Mesothelial cell of epicardium (in vitro differentiated cells): ENCODE results near the gene SLC25A22. TPM values are rescaled to one million over a fixed set of nuclear protein-coding genes. Genes with fewer than 3 reads are reported as not detected.

Experiments used
- DNase-seq, 2 experiments: peaks; one replicate each; pipeline ENCODE4 v3.0.0; 2021; ENCODE audit warnings: low spot score in 2 of 2; ENCODE audit not compliant: unreplicated experiment in 2 of 2
- H3K27ac Mint-ChIP-seq: 2 replicates; pipeline ENCODE4 v1.8.0; 2021; ENCODE audit warnings: mixed read lengths
- H3K27me3 Mint-ChIP-seq: 2 replicates; pipeline ENCODE4 v1.8.0; 2021; ENCODE audit warnings: low read depth, mixed read lengths
- H3K36me3 Mint-ChIP-seq: 2 replicates; pipeline ENCODE4 v1.8.0; 2021; ENCODE audit warnings: mixed read lengths
- H3K4me1 Mint-ChIP-seq: 2 replicates; pipeline ENCODE4 v1.8.0; 2021; ENCODE audit warnings: mixed read lengths
- H3K4me3 Mint-ChIP-seq: 2 replicates; pipeline ENCODE4 v1.8.0; 2021; ENCODE audit warnings: mild to moderate bottlenecking, moderate library complexity, mixed read lengths
- H3K9me3 Mint-ChIP-seq: 2 replicates; pipeline ENCODE4 v1.8.0; 2021; ENCODE audit warnings: mixed read lengths
- total RNA-seq: library from RNA; stranded (reverse); gene quantifications from 3 replicates; pipeline ENCODE4 v1.2.1, GENCODE V29; 2021
- TF ChIP-seq, protein P1 (sequence below): fragments of 200-600 bp; sonication (generic); IDR thresholded peaks from one replicate; pipeline ENCODE4 v1.5.0; 2021; ENCODE audit warnings: antibody characterized with exemption; ENCODE audit not compliant: unreplicated experiment

SLC25A22 gene
- total RNA-seq, 1 donor from 2014 or later, result 34.3 TPM

GRCh38 chr11:787084-787675, 10.9 kb downstream of the SLC25A22 start:
- DNase-seq, result no peak
- TF ChIP-seq, protein P1, sequence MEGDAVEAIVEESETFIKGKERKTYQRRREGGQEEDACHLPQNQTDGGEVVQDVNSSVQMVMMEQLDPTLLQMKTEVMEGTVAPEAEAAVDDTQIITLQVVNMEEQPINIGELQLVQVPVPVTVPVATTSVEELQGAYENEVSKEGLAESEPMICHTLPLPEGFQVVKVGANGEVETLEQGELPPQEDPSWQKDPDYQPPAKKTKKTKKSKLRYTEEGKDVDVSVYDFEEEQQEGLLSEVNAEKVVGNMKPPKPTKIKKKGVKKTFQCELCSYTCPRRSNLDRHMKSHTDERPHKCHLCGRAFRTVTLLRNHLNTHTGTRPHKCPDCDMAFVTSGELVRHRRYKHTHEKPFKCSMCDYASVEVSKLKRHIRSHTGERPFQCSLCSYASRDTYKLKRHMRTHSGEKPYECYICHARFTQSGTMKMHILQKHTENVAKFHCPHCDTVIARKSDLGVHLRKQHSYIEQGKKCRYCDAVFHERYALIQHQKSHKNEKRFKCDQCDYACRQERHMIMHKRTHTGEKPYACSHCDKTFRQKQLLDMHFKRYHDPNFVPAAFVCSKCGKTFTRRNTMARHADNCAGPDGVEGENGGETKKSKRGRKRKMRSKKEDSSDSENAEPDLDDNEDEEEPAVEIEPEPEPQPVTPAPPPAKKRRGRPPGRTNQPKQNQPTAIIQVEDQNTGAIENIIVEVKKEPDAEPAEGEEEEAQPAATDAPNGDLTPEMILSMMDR, result no peak
- H3K27me3 Mint-ChIP-seq, result peaks cover 4% of the 10 kb centered on the region
- no peaks in the 10 kb centered on the region for H3K9me3 Mint-ChIP-seq
- H3K27ac Mint-ChIP-seq, result no peak overlapping the region
- no peak overlapping the region for H3K4me3 Mint-ChIP-seq
- H3K36me3 Mint-ChIP-seq, result peaks cover 6% of the 10 kb centered on the region
- peaks cover 12% of the 10 kb centered on the region for H3K4me1 Mint-ChIP-seq

DNA sequence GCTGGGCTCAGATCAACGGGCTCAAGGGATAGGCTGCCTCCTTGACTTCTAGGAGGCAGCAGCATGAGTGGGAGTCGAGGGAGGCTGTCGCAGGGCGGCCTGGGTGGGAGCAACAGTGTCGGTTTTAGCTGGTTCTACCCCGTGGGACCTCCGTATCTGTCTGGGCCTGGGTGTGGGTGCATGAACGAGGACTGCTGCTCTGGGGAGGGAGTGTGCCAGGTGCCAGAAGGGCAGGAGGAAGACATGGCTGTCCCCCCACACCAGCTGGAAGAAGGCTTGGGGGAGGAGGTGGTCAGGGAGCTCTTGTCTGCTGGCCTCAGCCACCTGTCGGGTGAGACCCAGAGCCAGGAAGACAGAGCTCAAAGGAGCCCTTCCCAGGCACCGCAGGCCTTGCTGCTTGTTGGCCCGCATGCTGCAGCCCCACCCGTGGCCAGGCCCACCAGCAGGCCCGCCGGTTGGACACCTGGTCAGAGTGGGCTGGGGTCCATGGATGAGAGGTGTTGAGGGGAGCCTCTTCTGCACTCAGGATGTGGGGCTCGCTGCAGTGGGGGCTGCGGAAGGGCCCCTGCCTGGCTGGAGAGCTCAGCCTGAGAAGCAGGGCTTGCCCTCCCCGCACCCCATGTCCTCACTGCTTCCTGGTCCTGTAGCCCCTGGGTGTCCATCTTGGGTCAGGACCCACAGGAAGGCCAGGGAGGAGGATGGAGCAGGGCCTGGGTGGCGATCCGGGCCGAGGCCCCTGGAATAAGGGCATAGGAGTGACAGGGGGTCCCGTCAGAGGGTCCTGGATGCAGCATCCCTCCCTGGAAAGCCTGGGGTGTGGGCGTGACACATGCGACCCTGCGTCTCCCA, 11.6 kb downstream of the SLC25A22 start:
- Mint-ChIP-seq H3K36me3 (peaks cover 6% of the 10 kb centered on the region), H3K9me3 (no peaks in the 10 kb centered on the region), H3K4me3 (no peak overlapping the region), H3K27me3 (peaks cover 4% of the 10 kb centered on the region), H3K27ac (no peak overlapping the region), H3K4me1 (peaks cover 12% of the 10 kb centered on the region)
- no peak for DNase-seq
- TF ChIP-seq, protein P1, result no peak

DNA sequence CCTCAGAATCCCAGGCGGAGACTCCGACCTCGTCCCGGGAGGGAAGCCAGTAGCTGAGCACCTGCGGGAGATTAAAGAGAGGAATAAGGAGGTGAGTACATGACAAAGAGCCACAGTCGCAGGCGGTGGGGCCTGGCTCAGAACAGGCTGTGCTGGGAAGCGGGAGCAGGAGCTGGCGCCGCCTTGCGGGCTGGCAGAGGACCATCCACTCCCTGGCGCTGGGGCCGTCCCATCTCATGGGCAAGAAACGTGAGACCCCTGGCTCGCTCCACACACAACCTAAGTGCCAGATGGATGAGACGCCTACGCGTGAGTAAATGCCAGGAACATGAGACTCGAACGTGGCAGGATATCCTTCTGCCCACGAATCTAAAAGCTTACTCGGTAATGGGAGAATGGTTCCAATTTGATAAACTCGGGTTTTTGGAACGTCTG, 14.5 kb downstream of the SLC25A22 start:
- peak overlapping the region; percentile 11 for H3K4me3 Mint-ChIP-seq
- peaks cover 12% of the 10 kb centered on the region for H3K4me1 Mint-ChIP-seq
- TF ChIP-seq, protein P1, result peak; percentile 45
- peaks cover 3% of the 10 kb centered on the region for H3K36me3 Mint-ChIP-seq
- peak overlapping the region; percentile 68 for H3K27ac Mint-ChIP-seq
- no peaks in the 10 kb centered on the region for H3K9me3 Mint-ChIP-seq
- peak; percentile 72 to 81 for DNase-seq
- H3K27me3 Mint-ChIP-seq, result no peaks in the 10 kb centered on the region

DNA sequence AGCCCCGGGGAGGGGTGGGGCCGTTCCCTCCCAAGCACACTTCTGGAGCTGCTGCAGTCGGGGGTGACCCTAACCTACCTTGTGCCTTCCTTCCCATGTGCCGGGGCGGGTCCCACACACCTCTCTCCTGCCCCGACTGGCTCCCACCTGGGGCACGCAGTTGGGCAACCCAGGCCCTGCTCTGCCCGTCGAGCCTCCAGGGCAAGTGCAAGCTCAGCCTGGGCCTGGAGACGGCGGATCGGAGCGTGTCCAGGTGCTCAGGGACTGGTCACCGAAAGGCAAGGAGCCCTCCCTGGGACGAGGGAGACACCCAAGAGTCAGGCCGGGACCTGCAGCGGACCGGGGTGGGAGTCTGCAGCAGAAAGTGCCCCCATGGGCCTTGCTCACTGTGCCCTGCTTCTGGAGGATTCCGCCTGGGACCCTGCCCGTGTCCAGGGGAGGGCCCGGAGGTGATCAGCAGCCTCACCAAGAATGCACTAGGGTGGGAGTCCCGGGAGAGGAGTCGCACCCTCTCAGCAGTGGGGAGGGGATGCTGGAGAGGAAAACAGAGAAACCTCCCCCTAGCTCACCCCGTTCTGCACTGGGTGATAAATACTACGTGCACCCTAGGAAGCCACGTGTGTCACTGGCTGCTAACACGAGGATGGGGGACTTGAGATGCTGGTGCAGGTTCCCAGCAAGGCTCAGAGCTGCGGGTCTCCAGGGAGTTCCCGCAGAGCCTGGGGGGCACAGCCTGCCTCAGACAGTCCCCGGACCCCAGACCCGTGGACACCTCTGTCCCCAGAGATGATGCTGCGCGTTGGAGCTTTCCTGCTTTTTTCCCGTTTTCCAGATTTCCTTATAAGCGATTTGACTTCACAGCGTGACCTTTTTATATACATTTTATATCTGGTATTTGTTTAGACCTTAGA, 15.6 kb downstream of the SLC25A22 start:
- Mint-ChIP-seq H3K4me1 (peaks cover 12% of the 10 kb centered on the region), H3K4me3 (no peak overlapping the region), H3K27ac (no peak overlapping the region), H3K36me3 (peaks cover 3% of the 10 kb centered on the region), H3K27me3 (no peaks in the 10 kb centered on the region), H3K9me3 (no peaks in the 10 kb centered on the region)
- DNase-seq, result no peak
- TF ChIP-seq, protein P1, result no peak

- DNase-seq, result no peak
- Mint-ChIP-seq H3K4me1 (peaks cover 25% of the 10 kb centered on the region), H3K4me3 (no peak overlapping the region), H3K27ac (no peak overlapping the region), H3K9me3 (no peaks in the 10 kb centered on the region), H3K36me3 (peaks cover 3% of the 10 kb centered on the region), H3K27me3 (no peaks in the 10 kb centered on the region)
- TF ChIP-seq, protein P1, result no peak
Measured at GRCh38 chr11:779955-780532, 18.0 kb downstream of the SLC25A22 start.
